DOHH2 (cell line): ENCODE data around the gene SMARCC1.

Source experiments
- EZH2phosphoT487 ChIP-seq: fragments of 200-600 bp; sonication (generic); IDR thresholded peaks from 2 replicates; pipeline ENCODE4 v1.6.1; 2017; ENCODE audit warnings: borderline replicate concordance, mild to moderate bottlenecking, antibody characterized with exemption, low read length, moderate library complexity, mixed read lengths
- TF ChIP-seq, protein P1 (sequence below): fragments of 200-600 bp; sonication (generic); IDR thresholded peaks from one replicate; pipeline ENCODE4 v1.5.1; 2014; ENCODE audit warnings: antibody characterized with exemption, mild to moderate bottlenecking, low read depth, low read length; ENCODE audit not compliant: poor library complexity, severe bottlenecking

DNA sequence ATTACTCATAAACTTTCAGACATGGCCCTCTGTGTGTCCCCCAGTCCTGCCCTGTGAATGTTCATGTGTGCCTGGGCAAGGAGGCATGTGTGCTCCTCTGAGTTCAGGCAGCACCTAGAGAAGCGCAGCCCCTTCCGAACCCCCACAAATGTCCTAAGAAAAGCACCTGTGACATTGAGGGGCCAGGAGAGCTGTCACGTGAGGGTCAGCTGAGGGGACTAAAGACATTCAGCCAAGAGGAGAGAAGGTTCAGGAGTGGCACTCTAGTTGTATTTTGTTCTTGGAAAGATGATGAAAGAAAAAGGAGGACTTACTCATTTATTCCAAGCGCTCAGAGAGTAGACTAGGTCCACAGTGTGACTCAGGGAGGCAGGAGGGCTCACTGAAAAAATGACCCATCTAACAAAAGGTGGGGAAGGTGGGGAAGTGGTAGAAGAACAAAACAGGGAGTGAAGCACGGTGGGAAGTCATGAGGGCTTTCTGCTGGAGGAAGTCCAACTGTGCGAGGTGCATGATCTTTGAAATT is 240.0 kb downstream of the SMARCC1 start:
- TF ChIP-seq, protein P1, sequence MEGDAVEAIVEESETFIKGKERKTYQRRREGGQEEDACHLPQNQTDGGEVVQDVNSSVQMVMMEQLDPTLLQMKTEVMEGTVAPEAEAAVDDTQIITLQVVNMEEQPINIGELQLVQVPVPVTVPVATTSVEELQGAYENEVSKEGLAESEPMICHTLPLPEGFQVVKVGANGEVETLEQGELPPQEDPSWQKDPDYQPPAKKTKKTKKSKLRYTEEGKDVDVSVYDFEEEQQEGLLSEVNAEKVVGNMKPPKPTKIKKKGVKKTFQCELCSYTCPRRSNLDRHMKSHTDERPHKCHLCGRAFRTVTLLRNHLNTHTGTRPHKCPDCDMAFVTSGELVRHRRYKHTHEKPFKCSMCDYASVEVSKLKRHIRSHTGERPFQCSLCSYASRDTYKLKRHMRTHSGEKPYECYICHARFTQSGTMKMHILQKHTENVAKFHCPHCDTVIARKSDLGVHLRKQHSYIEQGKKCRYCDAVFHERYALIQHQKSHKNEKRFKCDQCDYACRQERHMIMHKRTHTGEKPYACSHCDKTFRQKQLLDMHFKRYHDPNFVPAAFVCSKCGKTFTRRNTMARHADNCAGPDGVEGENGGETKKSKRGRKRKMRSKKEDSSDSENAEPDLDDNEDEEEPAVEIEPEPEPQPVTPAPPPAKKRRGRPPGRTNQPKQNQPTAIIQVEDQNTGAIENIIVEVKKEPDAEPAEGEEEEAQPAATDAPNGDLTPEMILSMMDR = no peak
- no peak for TF ChIP-seq EZH2phosphoT487
